Bronchus fibroblast of lung (primary cell): ENCODE results near the gene CALHM2. TPM values are rescaled to one million over a fixed set of nuclear protein-coding genes. Genes with fewer than 3 reads are reported as not detected.

ENCODE experiments used
- total RNA-seq: library from RNA; depleted of rRNA; stranded (reverse); fragments of >200 nt; gene quantifications from 2 replicates; pipeline ENCODE4 v1.2.3, GENCODE V29; 2015

The CALHM2 gene, protein sequence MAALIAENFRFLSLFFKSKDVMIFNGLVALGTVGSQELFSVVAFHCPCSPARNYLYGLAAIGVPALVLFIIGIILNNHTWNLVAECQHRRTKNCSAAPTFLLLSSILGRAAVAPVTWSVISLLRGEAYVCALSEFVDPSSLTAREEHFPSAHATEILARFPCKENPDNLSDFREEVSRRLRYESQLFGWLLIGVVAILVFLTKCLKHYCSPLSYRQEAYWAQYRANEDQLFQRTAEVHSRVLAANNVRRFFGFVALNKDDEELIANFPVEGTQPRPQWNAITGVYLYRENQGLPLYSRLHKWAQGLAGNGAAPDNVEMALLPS
- total RNA-seq: 14.3 and 19.0 TPM in 2 replicates

DNA sequence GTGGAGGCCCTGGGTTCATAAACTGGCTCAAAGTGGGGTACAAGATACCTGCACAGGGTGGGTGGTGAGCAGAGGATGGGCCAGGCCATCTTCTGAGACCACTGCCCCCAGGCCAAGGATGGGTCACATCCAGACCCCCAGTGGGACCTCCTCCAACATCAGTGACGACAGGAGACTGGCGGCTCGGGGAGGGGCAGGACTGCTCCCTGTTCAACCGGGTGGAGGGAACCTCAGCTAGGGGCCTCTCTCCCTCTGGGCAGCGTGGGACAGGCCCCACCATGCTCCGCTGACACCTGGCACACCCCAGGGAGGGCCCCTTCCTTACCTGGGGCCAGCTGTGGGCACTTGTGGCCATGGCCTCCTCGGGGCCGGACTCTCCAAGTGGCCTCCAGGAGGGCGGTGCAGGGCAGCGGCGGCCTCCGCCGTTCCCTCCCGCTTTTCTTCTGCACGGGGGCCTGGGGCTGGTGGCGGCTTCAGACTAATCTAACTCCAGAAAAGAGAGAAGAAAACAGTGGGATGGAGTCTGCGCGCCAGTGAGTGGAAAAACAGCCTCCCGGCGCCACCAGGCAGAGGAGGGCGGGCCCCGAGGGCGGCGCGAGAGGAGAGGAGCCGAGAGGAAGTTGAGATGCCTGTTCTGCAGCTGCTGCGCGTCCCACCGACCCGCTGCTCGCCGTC is at the start of gene CALHM2:
TSS of gene CALHM2 (minus strand) at position 540 of the 675 bp plus-strand sequence. CDS start 2,429 bp downstream, outside the sequence.

DNA sequence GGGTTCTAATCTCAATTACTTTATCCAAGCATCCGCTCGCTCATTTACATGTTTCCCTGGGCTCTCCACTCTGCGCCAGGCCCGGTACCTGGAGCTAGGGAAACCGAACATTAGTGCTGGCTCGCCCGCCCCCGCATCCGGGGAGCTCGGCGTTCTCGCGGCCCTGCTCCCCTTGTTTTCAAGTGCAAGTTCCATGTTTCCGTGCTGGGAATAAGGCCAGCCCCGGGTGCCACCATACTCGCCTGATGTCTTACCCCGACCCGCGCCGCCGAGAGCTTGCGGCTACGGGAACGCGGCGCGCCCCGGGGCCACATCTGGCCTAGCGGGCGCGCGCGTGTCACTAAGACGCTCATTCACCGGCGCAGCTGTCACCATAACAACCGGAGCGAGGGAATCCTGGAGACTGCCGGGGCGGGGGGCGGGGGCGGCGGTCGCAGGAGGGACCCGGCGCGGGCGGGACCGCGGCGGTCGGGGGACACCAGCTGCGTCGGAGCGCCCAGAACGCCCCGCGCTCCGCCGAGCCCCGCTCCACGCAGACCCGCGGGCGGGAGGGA is 41.3 kb upstream of the CALHM2 start, which contains the start of gene NEURL1:
TSS of gene NEURL1 (plus strand) at position 344 of the 554 bp plus-strand sequence. CDS start 683 bp downstream, outside the sequence.

DNA sequence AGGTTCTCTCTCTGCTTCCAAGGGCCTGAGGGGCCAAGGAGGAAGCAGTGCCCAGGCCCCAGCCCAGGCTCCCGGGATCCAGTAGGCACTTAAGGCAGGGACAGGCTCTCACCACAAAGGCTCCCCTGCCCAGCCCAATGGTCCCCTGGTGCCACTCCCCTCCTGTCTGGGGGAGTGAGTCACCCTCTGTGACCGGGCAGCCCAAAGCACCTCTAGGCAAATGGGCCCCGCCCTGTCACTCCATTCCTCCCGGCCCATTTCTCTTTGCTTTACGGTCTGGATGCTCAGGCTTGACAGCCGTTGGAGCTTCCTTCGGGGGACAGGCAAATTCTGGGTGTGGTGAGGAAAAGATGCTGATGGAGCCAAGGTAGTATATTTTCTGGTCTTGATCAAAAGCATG is 27.0 kb upstream of the CALHM2 start, which contains the start of gene CALHM3:
TSS of gene CALHM3 (minus strand) at position 106 of the 400 bp plus-strand sequence. CDS start 208 bp downstream, outside the sequence.

DNA sequence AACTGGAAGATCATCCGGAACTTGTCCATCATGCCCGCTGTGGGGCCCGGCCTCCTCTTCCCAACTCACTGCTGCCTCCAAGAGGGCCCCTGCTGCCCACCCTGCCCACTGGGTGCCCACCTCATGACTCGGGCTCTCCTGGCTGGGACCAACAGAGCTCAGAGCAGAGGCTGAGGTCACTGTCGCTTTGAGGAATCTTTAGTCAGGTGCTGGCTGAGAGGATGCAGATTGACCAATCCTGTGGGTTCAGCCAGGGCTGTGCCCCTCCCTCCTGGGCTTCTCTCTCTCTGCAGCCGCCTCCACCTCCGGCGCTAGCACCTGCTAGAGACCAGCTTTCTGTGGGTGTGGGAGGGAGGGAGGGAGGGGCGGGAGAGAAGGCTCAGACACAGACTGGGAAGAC is 6.5 kb upstream of the CALHM2 start, which contains the start of gene CALHM1:
TSS of gene CALHM1 (minus strand) at position 181 of the 400 bp plus-strand sequence. CDS start at position 32, 149 bp downstream.

Other genes with a start within 250 kb of the CALHM2 start
- under 0.01 TPM in 1 of 2 replicates, not detected in the other for gene RPEL1, start 206.5 kb downstream of the CALHM2 start, total RNA-seq
- 0.59 and 0.67 TPM in 2 replicates for gene INA, start 175.2 kb downstream of the CALHM2 start, total RNA-seq
- 7.6 and 10.9 TPM in 2 replicates for gene PCGF6, start 101.2 kb downstream of the CALHM2 start, total RNA-seq
- 4.2 and 5.5 TPM in 2 replicates for gene TAF5, start 84.4 kb downstream of the CALHM2 start, total RNA-seq
- gene ATP5MK, start 55.9 kb downstream of the CALHM2 start, total RNA-seq: 331 and 341 TPM in 2 replicates
- gene PDCD11, start 55.7 kb downstream of the CALHM2 start, total RNA-seq: 20.8 and 28.1 TPM in 2 replicates
- gene CALHM1, start 6.5 kb upstream of the CALHM2 start, total RNA-seq: not detected in 2 replicates
- gene CALHM3, start 26.9 kb upstream of the CALHM2 start, total RNA-seq: not detected in 2 replicates
- 0.15 and 0.17 TPM in 2 replicates for gene NEURL1, start 41.3 kb upstream of the CALHM2 start, total RNA-seq